Activated naive CD4-positive, alpha-beta T cell treated with anti-CD3 and anti-CD28 coated beads for 36 hours (primary cell): ENCODE results near the gene SAXO2. TPM values are rescaled to one million over a fixed set of nuclear protein-coding genes. Genes with fewer than 3 reads are reported as not detected.
"Not testable (repeated sequence)": the region's sequence is repeated elsewhere in the genome, so short reads cannot be mapped to it uniquely, and the experiment has no call there.

Source experiments
- CTCF ChIA-PET: fragments of 350-600 bp; sonication (Branson Sonifier 250); formaldehyde crosslinking; loops from one replicate; lab custom pipeline; 2021; ENCODE audit warnings: antibody characterized with exemption; lab: Charles Lee
- DNase-seq: peaks from one replicate; pipeline ENCODE4 v3.0.0-alpha.2; 2020
- H3K27ac Mint-ChIP-seq: one replicate; pipeline ENCODE4 v1.8.0; 2021; ENCODE audit warnings: mild to moderate bottlenecking, mixed read lengths
- H3K27me3 Mint-ChIP-seq: one replicate; pipeline ENCODE4 v1.8.0; 2021; ENCODE audit warnings: low read depth, mixed read lengths
- H3K36me3 Mint-ChIP-seq: one replicate; pipeline ENCODE4 v1.8.0; 2021; ENCODE audit warnings: low read depth, mixed read lengths
- H3K4me1 Mint-ChIP-seq: one replicate; pipeline ENCODE4 v1.8.0; 2021; ENCODE audit warnings: low read depth, mixed read lengths
- H3K4me3 Mint-ChIP-seq: one replicate; pipeline ENCODE4 v1.8.0; 2021; ENCODE audit warnings: mild to moderate bottlenecking, moderate library complexity, mixed read lengths
- H3K9me3 Mint-ChIP-seq: one replicate; pipeline ENCODE4 v1.8.0; 2021; ENCODE audit warnings: mixed read lengths
- intact Hi-C: fragments of 100-400 bp; cut with micrococcal nuclease; formaldehyde crosslinking; loops from one replicate; pipeline ENCODE4 v1.15.1; 2023
- total RNA-seq, 2 experiments: library from RNA; stranded (reverse); gene quantifications; one replicate each; pipeline ENCODE4 v1.2.3, GENCODE V29; 2021

The SAXO2 gene
- total RNA-seq, 2 experiments from 2014 or later: 0.69 to 0.79 TPM

DNA sequence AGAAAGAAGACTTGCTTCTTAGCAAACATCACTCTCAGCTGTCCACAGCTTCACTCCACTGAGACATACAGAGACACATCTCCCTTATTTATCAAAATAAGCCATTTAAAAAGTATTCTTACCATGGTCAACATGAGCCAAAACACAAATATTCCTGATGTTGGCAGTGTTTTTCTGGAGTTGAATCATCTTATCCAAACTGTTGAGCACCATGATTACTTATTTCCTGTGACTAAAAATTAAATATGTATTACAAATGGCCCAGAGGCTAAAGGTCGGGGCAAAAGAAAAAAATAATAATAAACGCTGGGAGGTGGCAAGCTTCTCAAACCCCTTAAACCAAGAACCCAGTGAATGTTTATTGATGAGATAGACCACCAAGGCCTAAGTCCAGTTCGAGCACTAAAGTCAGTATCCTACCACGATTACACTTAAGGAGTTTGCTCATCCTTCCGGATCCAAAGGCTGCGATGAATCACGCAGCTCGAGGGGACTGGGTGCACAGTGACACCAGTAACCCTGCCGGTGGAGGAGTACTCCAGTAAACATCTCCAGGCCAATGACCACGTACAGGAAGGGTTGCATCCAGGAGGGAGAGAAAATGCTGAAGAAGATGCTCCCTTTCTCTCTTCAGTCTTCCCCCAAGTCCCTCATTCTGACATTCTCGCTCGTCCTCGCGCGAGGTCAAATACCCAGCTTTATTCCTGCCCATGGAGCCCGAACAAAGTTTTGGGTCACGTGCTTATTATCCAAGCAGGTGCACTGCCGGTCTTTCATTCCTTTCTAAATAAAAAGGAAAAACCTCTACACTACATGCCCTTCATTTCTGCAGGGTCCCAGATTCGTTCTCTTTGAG lies 824 bp upstream of the SAXO2 start:
- Mint-ChIP-seq H3K4me1 (peaks cover 25% of the 10 kb centered on the region), H3K27ac (peak overlapping the region; percentile 71), H3K36me3 (peaks cover 16% of the 10 kb centered on the region), H3K4me3 (peak overlapping the region; percentile 93)
- intact Hi-C loops: loop anchor here (2.0 to 10.0 kb wide), 3 partner anchors 25 to 967 kb away; partner anchors contain the start of gene MEX3B
- peak; percentile 69 for DNase-seq
- H3K9me3 Mint-ChIP-seq, H3K27me3 Mint-ChIP-seq: not testable (repeated sequence)
- CTCF ChIA-PET: interaction anchor here (1.2 kb wide), 1 partner anchor 122 kb away, joined by 3 read pairs; no protein-coding TSS in a partner anchor

DNA sequence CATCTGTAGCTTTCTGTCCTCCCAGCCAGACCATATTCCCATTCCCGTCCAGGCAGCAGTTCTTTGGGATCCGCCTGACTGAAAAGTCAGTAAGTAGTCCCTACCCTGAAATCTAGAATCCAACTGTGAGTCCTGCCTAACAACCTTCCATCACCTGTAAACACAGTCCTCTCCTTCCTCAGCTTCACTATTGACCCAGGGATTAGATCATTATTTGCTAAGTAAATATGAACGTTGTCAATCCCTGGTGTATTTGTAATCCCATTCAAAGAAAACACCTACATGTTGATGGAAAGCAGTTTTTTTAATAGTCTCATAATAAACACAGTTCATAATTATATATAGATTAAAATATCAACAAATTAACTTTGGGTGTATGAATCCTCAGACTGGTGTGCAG lies 732 bp downstream of the SAXO2 start:
- H3K9me3 Mint-ChIP-seq: no peaks in the 10 kb centered on the region
- H3K4me1 Mint-ChIP-seq: peaks cover 22% of the 10 kb centered on the region
- DNase-seq: no peak
- peak overlapping the region; percentile 93 for H3K4me3 Mint-ChIP-seq
- no peak overlapping the region for H3K27ac Mint-ChIP-seq
- intact Hi-C loops: loop anchor here (2.0 to 10.0 kb wide), 3 partner anchors 23 to 969 kb away; partner anchors contain the start of gene MEX3B
- no peaks in the 10 kb centered on the region for H3K27me3 Mint-ChIP-seq
- H3K36me3 Mint-ChIP-seq: peaks cover 7% of the 10 kb centered on the region
- CTCF ChIA-PET: no interaction called here

DNA sequence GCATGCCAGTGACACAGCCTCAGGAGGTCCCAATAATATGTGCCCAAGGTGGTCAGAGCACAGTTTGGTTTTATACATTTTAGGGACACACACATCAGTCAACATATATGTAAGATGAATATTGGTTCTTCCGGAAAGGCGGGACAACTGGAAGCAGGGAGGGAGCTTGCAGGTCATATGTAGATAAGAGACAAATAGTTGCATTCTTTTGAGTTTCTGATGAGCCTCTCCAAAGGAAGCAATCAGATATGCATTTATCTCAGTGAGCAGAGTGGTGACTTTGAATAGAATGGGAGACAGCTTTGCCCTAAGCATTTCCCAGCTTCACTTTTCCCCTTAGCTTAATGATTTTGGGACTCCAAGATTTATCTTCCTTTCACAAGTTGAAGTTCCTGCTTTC lies 4.5 kb downstream of the SAXO2 start:
- not testable (repeated sequence) for H3K4me3 Mint-ChIP-seq, H3K27ac Mint-ChIP-seq, DNase-seq, H3K36me3 Mint-ChIP-seq, H3K4me1 Mint-ChIP-seq, H3K9me3 Mint-ChIP-seq, H3K27me3 Mint-ChIP-seq
- intact Hi-C loops: loop anchor here (10.0 kb wide), 2 partner anchors 222 to 972 kb away; partner anchors contain the start of gene MEX3B
- CTCF ChIA-PET: interaction anchor here (1.1 kb wide), 1 partner anchor 16 kb away, joined by 5 read pairs; no protein-coding TSS in a partner anchor

DNA sequence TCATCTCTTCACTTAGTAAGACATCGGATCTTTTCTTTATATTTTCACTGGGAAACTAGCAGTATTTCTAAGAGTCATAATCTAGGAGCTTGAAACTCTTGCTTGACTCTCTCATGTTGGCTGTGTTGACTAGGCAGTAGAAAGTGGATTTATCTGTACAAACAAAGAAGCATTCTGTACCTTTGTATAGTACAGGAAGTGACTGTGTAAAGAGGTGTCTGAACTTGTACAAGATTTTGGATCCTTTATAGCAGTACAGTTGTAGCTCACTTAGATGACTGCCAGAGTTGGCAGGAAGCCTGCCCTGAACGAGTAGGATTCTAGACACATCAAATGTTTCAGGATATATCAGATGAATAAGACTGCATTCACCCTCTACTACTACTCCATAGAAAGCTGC lies 5.8 kb downstream of the SAXO2 start:
- H3K27ac Mint-ChIP-seq, H3K36me3 Mint-ChIP-seq, CTCF ChIA-PET, DNase-seq, H3K4me3 Mint-ChIP-seq, H3K27me3 Mint-ChIP-seq, H3K9me3 Mint-ChIP-seq, H3K4me1 Mint-ChIP-seq: not testable (repeated sequence)
- intact Hi-C loops: loop anchor here (10.0 kb wide), 2 partner anchors 224 to 974 kb away; partner anchors contain the start of gene MEX3B

DNA sequence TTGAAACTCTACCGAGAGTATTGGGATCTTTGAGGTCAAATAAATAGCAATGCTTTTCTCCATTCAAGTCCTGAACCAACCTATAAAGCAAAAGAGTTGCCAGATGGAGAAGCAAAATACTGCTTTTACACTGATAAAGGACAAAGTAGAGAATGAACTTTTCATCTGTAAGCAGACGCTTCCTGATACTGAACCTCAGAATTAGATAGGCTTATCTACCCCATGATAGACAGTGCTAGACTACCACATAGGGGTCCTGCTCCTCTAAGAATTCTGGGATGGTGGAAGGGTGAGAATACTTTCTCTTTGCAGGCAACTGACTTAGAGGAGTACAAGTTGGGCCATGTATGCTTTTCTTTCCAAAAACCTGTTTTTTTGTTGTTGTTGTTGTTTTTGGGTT lies 9.5 kb downstream of the SAXO2 start:
- H3K4me3 Mint-ChIP-seq: no peak overlapping the region
- intact Hi-C loops: no loop called here
- peaks cover 7% of the 10 kb centered on the region for H3K36me3 Mint-ChIP-seq
- DNase-seq: no peak
- H3K27me3 Mint-ChIP-seq: no peaks in the 10 kb centered on the region
- H3K9me3 Mint-ChIP-seq: peaks cover 5% of the 10 kb centered on the region
- H3K4me1 Mint-ChIP-seq: no peaks in the 10 kb centered on the region
- CTCF ChIA-PET: no interaction called here
- H3K27ac Mint-ChIP-seq: no peak overlapping the region

DNA sequence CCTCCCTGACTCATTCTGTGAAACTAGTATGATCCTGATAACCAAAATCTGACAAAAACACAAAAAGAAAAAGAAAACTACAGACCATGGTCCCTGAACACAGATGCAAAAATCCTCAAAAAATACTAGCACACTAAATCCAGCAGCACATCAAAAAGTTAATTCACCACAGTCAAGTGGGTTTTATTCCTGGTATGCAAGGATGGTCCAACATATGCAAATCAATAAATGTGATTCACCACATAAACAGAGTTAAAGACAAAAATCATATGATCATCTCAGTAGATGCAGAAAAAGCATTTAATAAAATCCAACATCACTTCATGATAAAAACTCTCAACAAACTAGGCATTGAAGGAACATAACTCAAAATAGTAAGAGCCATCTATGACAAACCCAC lies 12.8 kb downstream of the SAXO2 start:
- H3K27ac Mint-ChIP-seq: no peak overlapping the region
- no peaks in the 10 kb centered on the region for H3K27me3 Mint-ChIP-seq
- intact Hi-C loops: no loop called here
- H3K4me3 Mint-ChIP-seq: no peak overlapping the region
- H3K4me1 Mint-ChIP-seq: no peaks in the 10 kb centered on the region
- CTCF ChIA-PET: no interaction called here
- no peak for DNase-seq
- peaks cover 7% of the 10 kb centered on the region for H3K36me3 Mint-ChIP-seq
- H3K9me3 Mint-ChIP-seq: peaks cover 5% of the 10 kb centered on the region

DNA sequence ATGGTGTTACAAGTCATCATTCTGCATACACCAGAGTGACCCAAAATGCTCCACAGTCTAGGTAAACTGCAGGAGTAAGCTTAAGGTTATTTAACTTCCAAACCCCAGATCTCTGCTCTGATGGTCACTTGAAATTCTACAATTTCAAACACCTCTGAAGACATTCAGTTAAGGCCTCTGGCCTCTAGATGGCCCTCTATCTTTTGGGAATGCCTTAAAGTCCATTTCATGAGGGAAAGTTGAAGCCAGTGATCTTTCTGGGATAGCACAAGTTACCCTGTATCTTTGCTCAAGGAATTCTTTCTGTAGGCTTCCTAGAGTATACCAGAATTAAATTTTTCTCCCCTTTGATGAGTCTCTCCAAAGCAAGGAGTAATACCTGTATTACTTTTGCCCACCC lies 18.7 kb downstream of the SAXO2 start:
- DNase-seq, CTCF ChIA-PET, H3K27ac Mint-ChIP-seq, H3K9me3 Mint-ChIP-seq, H3K36me3 Mint-ChIP-seq, H3K27me3 Mint-ChIP-seq, intact Hi-C loops, H3K4me3 Mint-ChIP-seq: not testable (repeated sequence)
- H3K4me1 Mint-ChIP-seq: peaks cover 14% of the 10 kb centered on the region

DNA sequence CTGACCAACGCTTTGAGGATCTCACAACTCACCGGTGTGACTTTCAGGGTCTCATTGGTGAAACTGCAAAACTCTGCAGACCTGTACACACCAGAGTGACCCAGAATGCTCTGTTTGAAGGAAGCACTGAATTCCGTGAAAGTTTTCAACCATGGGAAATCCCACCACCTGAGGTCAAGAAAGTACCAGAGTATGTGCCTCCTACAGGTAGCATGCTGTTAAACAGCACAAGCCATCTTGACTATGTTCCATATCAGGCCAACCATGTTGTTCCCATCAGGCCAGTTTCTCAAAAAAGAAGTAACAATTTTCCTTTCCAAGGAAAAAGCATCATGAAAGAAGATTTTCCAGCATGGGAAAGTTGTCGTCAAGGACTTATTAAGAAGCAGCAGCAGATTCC lies 19.8 kb downstream of the SAXO2 start:
- peaks cover 25% of the 10 kb centered on the region for H3K4me1 Mint-ChIP-seq
- CTCF ChIA-PET: interaction anchor here (1.8 kb wide), 1 partner anchor 15 kb away, joined by 5 read pairs; no protein-coding TSS in a partner anchor
- H3K27ac Mint-ChIP-seq, H3K27me3 Mint-ChIP-seq, H3K9me3 Mint-ChIP-seq, H3K4me3 Mint-ChIP-seq, DNase-seq, intact Hi-C loops, H3K36me3 Mint-ChIP-seq: not testable (repeated sequence)

DNA sequence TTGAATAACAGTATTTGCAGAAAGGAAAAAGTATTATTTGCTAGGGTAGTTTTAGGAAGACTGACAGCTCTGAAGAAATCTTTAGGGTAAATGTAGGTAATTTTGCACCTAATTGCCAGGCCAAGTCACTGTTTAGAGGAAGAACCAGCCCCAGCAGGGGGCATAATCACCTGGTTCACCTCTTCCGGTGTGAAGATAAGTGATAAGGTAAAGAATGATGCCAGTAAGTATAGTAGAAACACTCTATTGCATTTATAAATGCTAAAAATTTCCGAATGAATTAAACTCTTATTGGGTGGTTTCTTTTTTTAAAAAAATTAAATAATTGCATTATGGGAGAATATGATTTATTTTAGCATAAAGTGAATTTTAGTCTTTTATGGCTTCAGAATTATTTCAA lies 21.8 kb downstream of the SAXO2 start:
- H3K27me3 Mint-ChIP-seq, H3K36me3 Mint-ChIP-seq, DNase-seq, intact Hi-C loops, H3K9me3 Mint-ChIP-seq, H3K4me3 Mint-ChIP-seq, H3K27ac Mint-ChIP-seq: not testable (repeated sequence)
- peaks cover 28% of the 10 kb centered on the region for H3K4me1 Mint-ChIP-seq
- CTCF ChIA-PET: interaction anchor here (0.7 to 1.4 kb wide), 2 partner anchors 23 to 174 kb away, joined by 3 to 4 read pairs; no protein-coding TSS in a partner anchor

DNA sequence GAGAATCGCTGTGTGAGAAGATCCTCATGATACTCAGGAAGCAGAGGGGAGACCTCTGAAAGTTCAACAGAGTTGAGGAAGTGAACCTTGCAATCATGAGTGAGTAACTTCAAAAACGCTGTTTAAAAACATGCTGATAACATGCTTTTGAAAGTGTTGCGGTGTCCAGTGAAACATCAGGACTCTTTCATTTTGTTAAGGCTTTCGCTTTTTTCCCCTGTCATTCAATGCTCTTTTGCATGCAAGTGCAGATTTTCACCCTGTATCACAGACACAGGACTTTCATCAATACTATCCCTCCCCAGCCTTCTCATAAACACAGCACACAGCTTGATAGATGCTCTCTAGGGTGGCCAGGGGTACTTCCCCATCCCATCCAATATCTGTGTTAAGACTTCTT lies 23.9 kb downstream of the SAXO2 start:
- H3K36me3 Mint-ChIP-seq, CTCF ChIA-PET, H3K27me3 Mint-ChIP-seq, DNase-seq: not testable (repeated sequence)
- Mint-ChIP-seq H3K27ac (peak overlapping the region; percentile 46), H3K4me3 (peak overlapping the region; percentile 3), H3K4me1 (peaks cover 28% of the 10 kb centered on the region), H3K9me3 (peaks cover 15% of the 10 kb centered on the region)
- intact Hi-C loops: loop anchor here (2.0 kb wide), 1 partner anchor 24 kb away; the partner anchor contains the start of genes EFL1 and SAXO2

DNA sequence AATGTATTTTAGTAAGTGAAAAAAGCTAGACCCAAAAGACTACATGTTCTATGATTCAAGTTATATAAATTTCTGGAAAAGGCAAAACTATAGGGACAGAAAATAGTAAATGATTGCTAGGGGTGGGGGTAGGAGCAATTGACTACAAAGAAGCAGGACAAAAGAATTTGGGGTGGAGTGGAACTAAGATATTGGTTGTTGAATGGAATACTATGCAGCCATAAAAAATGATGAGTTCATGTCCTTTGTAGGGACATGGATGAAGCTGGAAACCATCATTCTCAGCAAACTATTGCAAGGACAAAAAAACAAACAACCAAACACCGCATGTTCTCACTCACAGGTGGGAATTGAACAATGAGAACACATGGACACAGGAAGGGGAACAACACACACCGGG lies 25.6 kb downstream of the SAXO2 start:
- DNase-seq, H3K36me3 Mint-ChIP-seq, H3K4me3 Mint-ChIP-seq, H3K27ac Mint-ChIP-seq, CTCF ChIA-PET, H3K27me3 Mint-ChIP-seq, intact Hi-C loops: not testable (repeated sequence)
- Mint-ChIP-seq H3K9me3 (peaks cover 15% of the 10 kb centered on the region), H3K4me1 (peaks cover 28% of the 10 kb centered on the region)

DNA sequence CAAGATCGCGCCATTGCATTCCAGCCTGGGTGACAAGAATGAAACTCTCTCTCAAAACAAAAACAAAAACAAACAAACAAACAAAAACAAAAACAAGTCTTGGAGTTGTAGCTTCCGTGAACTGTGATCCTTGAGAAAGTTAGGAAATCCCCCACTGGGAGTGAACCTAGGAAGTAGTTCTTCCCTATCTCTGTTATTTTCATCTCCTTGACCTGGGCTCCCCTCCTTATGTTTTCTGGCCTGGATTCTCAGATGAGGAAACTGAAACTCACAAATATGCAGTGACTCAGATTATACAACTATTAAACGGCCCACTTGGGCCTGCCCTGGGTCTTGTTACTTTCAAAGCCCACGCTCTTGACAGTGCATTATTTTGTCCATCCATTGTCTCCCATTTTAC lies 29.7 kb downstream of the SAXO2 start:
- H3K36me3 Mint-ChIP-seq: no peaks in the 10 kb centered on the region
- intact Hi-C loops: no loop called here
- peaks cover 15% of the 10 kb centered on the region for H3K9me3 Mint-ChIP-seq
- H3K27me3 Mint-ChIP-seq: no peaks in the 10 kb centered on the region
- peaks cover 4% of the 10 kb centered on the region for H3K4me1 Mint-ChIP-seq
- DNase-seq: no peak
- CTCF ChIA-PET: no interaction called here
- no peak overlapping the region for H3K27ac Mint-ChIP-seq
- H3K4me3 Mint-ChIP-seq: no peak overlapping the region
